DND-41 (cell line): ENCODE measurements around the gene SIRPA.

Experiments used
- ATAC-seq: fragments of 200-7000 bp; cut with Tn5 transposase; 3 replicates; pipeline ENCODE4 v1.9.1; 2021; ENCODE audit warnings: low read depth; ENCODE audit not compliant: insufficient read depth
- DNase-seq: peaks from one replicate; pipeline ENCODE4 v3.0.0-alpha.2; 2020
- H2AFZ ChIP-seq: 2 replicates; pipeline ENCODE4 v1.6.0; 2012; ENCODE audit warnings: low read depth, low read length
- H3K27ac ChIP-seq: 2 replicates; pipeline ENCODE4 v1.5.1; 2012; ENCODE audit warnings: low read length, inconsistent platforms
- H3K27me3 ChIP-seq: fragments of 200-600 bp; sonication (generic); 2 replicates; pipeline ENCODE4 v1.6.0; 2012; ENCODE audit warnings: low read length, mild to moderate bottlenecking, inconsistent platforms; ENCODE audit not compliant: insufficient read depth, poor library complexity
- H3K36me3 ChIP-seq: 2 replicates; pipeline ENCODE4 v1.5.1; 2012; ENCODE audit warnings: low read length, inconsistent platforms; ENCODE audit not compliant: insufficient read depth
- H3K4me1 ChIP-seq: 2 replicates; pipeline ENCODE4 v1.5.1; 2012; ENCODE audit warnings: mild to moderate bottlenecking, low read length; ENCODE audit not compliant: insufficient read depth
- H3K4me2 ChIP-seq: 2 replicates; pipeline ENCODE4 v1.6.0; 2012; ENCODE audit warnings: mild to moderate bottlenecking, moderate library complexity, low read length, inconsistent platforms; ENCODE audit not compliant: insufficient read depth
- H3K4me3 ChIP-seq, 2 experiments: fragments of 200-600 bp in 1 of 2; shearing (Covaris generic) in 1 of 2; 2 replicates each; pipeline ENCODE4 v1.5.1; 2012 to 2016; ENCODE audit warnings: inconsistent platforms in 2 of 2, low read length in 2 of 2, mild to moderate bottlenecking in 2 of 2, low read depth in 1 of 2, moderate library complexity in 1 of 2
- H3K79me2 ChIP-seq: 2 replicates; pipeline ENCODE4 v1.6.0; 2012; ENCODE audit warnings: low read length, inconsistent platforms; ENCODE audit not compliant: insufficient read depth
- H3K9ac ChIP-seq: 2 replicates; pipeline ENCODE4 v1.6.0; 2012; ENCODE audit warnings: low read depth, mild to moderate bottlenecking, inconsistent platforms, low read length, moderate library complexity
- H3K9me3 ChIP-seq: 2 replicates; pipeline ENCODE4 v1.5.1; 2012; ENCODE audit warnings: low read length, moderate library complexity, mild to moderate bottlenecking, inconsistent platforms; ENCODE audit not compliant: insufficient read depth, severe bottlenecking
- H4K20me1 ChIP-seq: 2 replicates; pipeline ENCODE4 v1.6.0; 2012; ENCODE audit warnings: low read length; ENCODE audit not compliant: insufficient read depth
- CTCF ChIP-seq: IDR thresholded peaks from 2 replicates; pipeline ENCODE4 v1.5.1; 2012; ENCODE audit warnings: borderline replicate concordance, low read length, moderate library complexity, mild to moderate bottlenecking; ENCODE audit not compliant: poor library complexity, severe bottlenecking; ENCODE audit errors: extremely low read depth
- EZH2 ChIP-seq: IDR thresholded peaks from 3 replicates; pipeline ENCODE4 v1.6.1; 2012; ENCODE audit warnings: borderline replicate concordance, low read depth, mild to moderate bottlenecking, moderate library complexity, low read length, inconsistent platforms; ENCODE audit not compliant: severe bottlenecking

Gene SIRPA

GRCh38 chr20:1897541-1897940 lies 2.3 kb downstream of the SIRPA start:
- H3K27me3 ChIP-seq: peaks cover 64% of the 10 kb centered on the region
- H3K27ac ChIP-seq: no peak overlapping the region
- H4K20me1 ChIP-seq: peaks cover 18% of the 10 kb centered on the region
- TF ChIP-seq EZH2: no peak
- TF ChIP-seq CTCF: no peak
- no peaks in the 10 kb centered on the region for H3K9me3 ChIP-seq
- H3K4me1 ChIP-seq: peaks cover 13% of the 10 kb centered on the region
- no peaks in the 10 kb centered on the region for H3K79me2 ChIP-seq
- H2AFZ ChIP-seq: no peak overlapping the region
- H3K4me3 ChIP-seq: no peak overlapping the region
- H3K4me2 ChIP-seq: no peak overlapping the region
- H3K9ac ChIP-seq: no peak overlapping the region
- no peaks in the 10 kb centered on the region for H3K36me3 ChIP-seq
- ATAC-seq (no peak), DNase-seq (no peak)

GRCh38 chr20:1897965-1898464 lies 2.8 kb downstream of the SIRPA start:
- peaks cover 13% of the 10 kb centered on the region for H3K4me1 ChIP-seq
- H3K79me2 ChIP-seq: no peaks in the 10 kb centered on the region
- TF ChIP-seq EZH2 (peak; percentile 14), CTCF (no peak)
- DNase-seq (no peak), ATAC-seq (no peak)
- H3K4me3 ChIP-seq: no peak overlapping the region
- H3K36me3 ChIP-seq: no peaks in the 10 kb centered on the region
- no peak overlapping the region for H2AFZ ChIP-seq
- no peaks in the 10 kb centered on the region for H3K9me3 ChIP-seq
- H3K9ac ChIP-seq: no peak overlapping the region
- peaks cover 14% of the 10 kb centered on the region for H4K20me1 ChIP-seq
- H3K27ac ChIP-seq: no peak overlapping the region
- H3K27me3 ChIP-seq: peaks cover 59% of the 10 kb centered on the region
- H3K4me2 ChIP-seq: no peak overlapping the region

- Histone ChIP-seq H3K9ac (no peak overlapping the region), H3K9me3 (no peaks in the 10 kb centered on the region), H3K27ac (no peak overlapping the region), H3K4me1 (peaks cover 13% of the 10 kb centered on the region), H3K27me3 (peaks cover 57% of the 10 kb centered on the region), H2AFZ (no peak overlapping the region), H3K79me2 (no peaks in the 10 kb centered on the region), H3K4me2 (no peak overlapping the region), H3K36me3 (no peaks in the 10 kb centered on the region), H3K4me3 (no peak overlapping the region), H4K20me1 (peaks cover 12% of the 10 kb centered on the region)
- TF ChIP-seq CTCF (no peak), EZH2 (no peak)
- ATAC-seq (no peak), DNase-seq (no peak)
These were observed 3.5 kb downstream of the SIRPA start for GRCh38 chr20:1898482-1899240.
